PC-9 (cell line): Measurements from ENCODE around the gene DENND1A. TPM values are rescaled to one million over a fixed set of nuclear protein-coding genes. Genes with fewer than 3 reads are reported as not detected.
A peak's percentile ranks its signal among the peaks of the same experiment; 100 is the strongest.

ENCODE experiments used
- BruUV-seq: library from RNA; stranded (reverse); fragments of 400-500 nt; replicated peaks from 2 replicates; lab custom pipeline; 2021; lab: Mats Ljungman, UMichigan
- CTCF ChIA-PET: fragments of 300-600 bp; sonication (Branson Sonifier 250); formaldehyde crosslinking; loops from one replicate; lab custom pipeline; 2022; ENCODE audit warnings: antibody characterized with exemption; lab: Charles Lee
- POLR2A ChIA-PET: fragments of 300-600 bp; sonication (Branson Sonifier 250); formaldehyde crosslinking; loops from one replicate; lab custom pipeline; 2022; ENCODE audit warnings: antibody characterized with exemption; ENCODE audit not compliant: unreplicated experiment; lab: Charles Lee
- DNase-seq, 2 experiments: peaks; one replicate each; pipeline versions ENCODE4 v3.0.0 to v3.0.0-alpha.2; 2015 to 2022; ENCODE audit warnings: mixed read lengths in 1 of 2
- H2AFZ ChIP-seq: fragments of 200-600 bp; sonication (generic); 2 replicates; pipeline ENCODE4 v1.8.1; 2017; ENCODE audit warnings: antibody characterized with exemption
- H3F3A ChIP-seq: fragments of 200-600 bp; sonication (generic); 2 replicates; pipeline ENCODE4 v1.8.1; 2017; ENCODE audit warnings: antibody characterized with exemption, mild to moderate bottlenecking, low read depth; ENCODE audit not compliant: insufficient read depth
- H3K27ac ChIP-seq: fragments of 200-600 bp; sonication (generic); 2 replicates; pipeline ENCODE4 v1.6.1; 2016; ENCODE audit warnings: mixed run types
- H3K27me3 ChIP-seq: fragments of 200-600 bp; sonication (generic); 2 replicates; pipeline ENCODE4 v1.6.1; 2016; ENCODE audit warnings: low read depth, mixed run types; ENCODE audit not compliant: insufficient read depth
- H3K36me3 ChIP-seq: fragments of 200-600 bp; sonication (generic); 2 replicates; pipeline ENCODE4 v1.6.1; 2016; ENCODE audit warnings: low read depth, mixed run types
- H3K4me1 ChIP-seq: fragments of 200-600 bp; sonication (generic); replicated peaks from 2 replicates; pipeline ENCODE4 v1.6.1; 2016; ENCODE audit warnings: mixed run types; ENCODE audit not compliant: insufficient read depth
- H3K4me2 ChIP-seq: fragments of 200-600 bp; sonication (generic); 2 replicates; pipeline ENCODE4 v1.6.1; 2017; ENCODE audit warnings: mixed run types
- H3K4me3 ChIP-seq: fragments of 200-600 bp; sonication (generic); 2 replicates; pipeline ENCODE4 v1.6.1; 2016; ENCODE audit warnings: mixed run types
- H3K79me2 ChIP-seq: fragments of 200-600 bp; sonication (generic); 2 replicates; pipeline ENCODE4 v1.6.1; 2017; ENCODE audit warnings: low read depth, mixed run types
- H3K9me2 ChIP-seq: fragments of 200-600 bp; sonication (generic); 2 replicates; pipeline ENCODE4 v1.8.1; 2017; ENCODE audit warnings: mild to moderate bottlenecking; ENCODE audit not compliant: insufficient read depth
- H3K9me3 ChIP-seq: fragments of 200-600 bp; sonication (generic); 2 replicates; pipeline ENCODE4 v1.8.1; 2016; ENCODE audit warnings: low read depth; ENCODE audit not compliant: insufficient read depth
- H4K20me1 ChIP-seq: fragments of 200-600 bp; sonication (generic); 2 replicates; pipeline ENCODE4 v1.8.1; 2017; ENCODE audit not compliant: insufficient read depth
- EZH2 ChIP-seq: fragments of 200-600 bp; sonication (generic); IDR thresholded peaks from 2 replicates; pipeline ENCODE4 v1.8.0; 2017; ENCODE audit warnings: antibody characterized with exemption, low read depth
- intact Hi-C: fragments of 100-400 bp; cut with micrococcal nuclease; formaldehyde crosslinking; loops from one replicate; pipeline ENCODE4 v1.10.0; 2022; ENCODE audit not compliant: unreplicated experiment
- total RNA-seq: library from RNA; stranded (reverse); gene quantifications from 2 replicates; pipeline ENCODE4 v1.2.3, GENCODE V29; 2021
- TF ChIP-seq, protein P1 (sequence below): fragments of 200-600 bp; sonication (generic); conservative IDR thresholded peaks from 2 replicates; pipeline ENCODE4 v1.6.1; 2017; ENCODE audit warnings: mixed run types, antibody characterized with exemption, mild to moderate bottlenecking, moderate library complexity

The DENND1A gene
- total RNA-seq, 1 experiment from 2014 or later: 37.7 TPM

DNA sequence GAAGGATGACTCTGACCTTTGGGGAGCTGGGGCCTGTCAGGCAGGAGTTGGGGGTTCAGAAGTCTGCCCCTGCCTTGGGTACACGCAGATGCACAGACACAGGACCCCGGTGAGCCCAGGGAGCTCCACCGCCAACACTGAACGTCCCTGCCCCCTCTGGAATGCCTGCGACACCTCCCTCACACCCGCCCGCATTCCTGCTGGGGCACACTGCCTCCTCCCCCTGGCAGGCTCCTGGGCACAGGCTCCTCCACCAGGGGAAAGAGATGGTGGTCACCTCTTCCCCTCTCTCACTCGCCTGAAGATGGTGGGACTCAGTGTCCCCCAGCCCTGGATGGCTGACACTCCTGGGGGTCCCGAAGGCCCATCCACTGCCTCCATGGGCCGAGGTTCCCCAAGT, 561.9 kb downstream of the DENND1A start:
- Histone ChIP-seq H3K27ac (no peak overlapping the region), H3K9me3 (no peaks in the 10 kb centered on the region), H3K9me2 (no peaks in the 10 kb centered on the region), H3F3A (no peaks in the 10 kb centered on the region), H3K4me2 (no peak overlapping the region), H4K20me1 (no peaks in the 10 kb centered on the region), H3K79me2 (no peaks in the 10 kb centered on the region), H2AFZ (no peak overlapping the region), H3K27me3 (peaks cover 38% of the 10 kb centered on the region), H3K4me1 (no peaks in the 10 kb centered on the region), H3K36me3 (no peaks in the 10 kb centered on the region), H3K4me3 (no peak overlapping the region)
- intact Hi-C loops: no loop called here
- BruUV-seq: no TSS peak
- ChIA-PET CTCF (no interaction called here), POLR2A (interaction anchor here (0.5 kb wide), 1 partner anchor 455 kb away, joined by 19 read pairs; the partner anchor contains the start of gene ZBTB6)
- DNase-seq: peak in 1 of 2 experiments; percentile 57
- TF ChIP-seq, protein P1, sequence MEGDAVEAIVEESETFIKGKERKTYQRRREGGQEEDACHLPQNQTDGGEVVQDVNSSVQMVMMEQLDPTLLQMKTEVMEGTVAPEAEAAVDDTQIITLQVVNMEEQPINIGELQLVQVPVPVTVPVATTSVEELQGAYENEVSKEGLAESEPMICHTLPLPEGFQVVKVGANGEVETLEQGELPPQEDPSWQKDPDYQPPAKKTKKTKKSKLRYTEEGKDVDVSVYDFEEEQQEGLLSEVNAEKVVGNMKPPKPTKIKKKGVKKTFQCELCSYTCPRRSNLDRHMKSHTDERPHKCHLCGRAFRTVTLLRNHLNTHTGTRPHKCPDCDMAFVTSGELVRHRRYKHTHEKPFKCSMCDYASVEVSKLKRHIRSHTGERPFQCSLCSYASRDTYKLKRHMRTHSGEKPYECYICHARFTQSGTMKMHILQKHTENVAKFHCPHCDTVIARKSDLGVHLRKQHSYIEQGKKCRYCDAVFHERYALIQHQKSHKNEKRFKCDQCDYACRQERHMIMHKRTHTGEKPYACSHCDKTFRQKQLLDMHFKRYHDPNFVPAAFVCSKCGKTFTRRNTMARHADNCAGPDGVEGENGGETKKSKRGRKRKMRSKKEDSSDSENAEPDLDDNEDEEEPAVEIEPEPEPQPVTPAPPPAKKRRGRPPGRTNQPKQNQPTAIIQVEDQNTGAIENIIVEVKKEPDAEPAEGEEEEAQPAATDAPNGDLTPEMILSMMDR: no peak
- TF ChIP-seq EZH2: no peak

DNA sequence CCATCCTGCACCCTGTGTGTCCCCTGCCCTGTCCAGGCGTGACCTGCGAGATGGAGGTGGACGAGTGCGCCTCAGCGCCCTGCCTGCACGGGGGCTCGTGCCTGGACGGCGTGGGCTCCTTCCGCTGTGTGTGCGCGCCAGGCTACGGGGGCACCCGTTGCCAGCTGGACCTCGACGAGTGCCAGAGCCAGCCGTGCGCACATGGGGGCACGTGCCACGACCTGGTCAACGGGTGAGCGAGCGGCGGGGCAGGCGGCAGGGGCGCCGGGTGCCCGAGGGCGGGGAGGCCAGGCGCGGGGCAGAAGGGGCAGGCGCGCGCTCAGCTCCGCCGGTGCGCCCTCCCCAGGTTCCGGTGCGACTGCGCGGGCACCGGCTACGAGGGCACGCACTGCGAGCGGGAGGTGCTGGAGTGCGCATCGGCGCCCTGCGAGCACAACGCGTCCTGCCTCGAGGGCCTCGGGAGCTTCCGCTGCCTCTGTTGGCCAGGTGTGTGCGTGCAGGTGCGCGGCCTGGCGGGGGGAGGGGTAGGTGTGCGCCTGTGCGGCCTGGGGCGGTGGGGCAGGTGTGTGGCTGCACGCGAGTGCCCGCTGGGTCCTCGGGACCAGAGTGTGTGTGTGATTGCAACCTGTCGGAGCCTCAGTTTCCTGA, 563.9 kb downstream of the DENND1A start:
- no TSS peak for BruUV-seq
- no peaks in the 10 kb centered on the region for H4K20me1 ChIP-seq
- TF ChIP-seq EZH2: no peak
- TF ChIP-seq, protein P1: no peak
- no peaks in the 10 kb centered on the region for H3K9me2 ChIP-seq
- H3K4me3 ChIP-seq: no peak overlapping the region
- H3K27ac ChIP-seq: no peak overlapping the region
- intact Hi-C loops: no loop called here
- DNase-seq: no peak
- POLR2A ChIA-PET: no interaction called here
- CTCF ChIA-PET: interaction anchor here (0.7 to 1.2 kb wide), 2 partner anchors 11 to 17 kb away, joined by 3 read pairs; no protein-coding TSS in a partner anchor
- no peak overlapping the region for H2AFZ ChIP-seq
- H3K79me2 ChIP-seq: no peaks in the 10 kb centered on the region
- H3K27me3 ChIP-seq: peaks cover 36% of the 10 kb centered on the region
- no peaks in the 10 kb centered on the region for H3K9me3 ChIP-seq
- H3F3A ChIP-seq: no peaks in the 10 kb centered on the region
- H3K4me2 ChIP-seq: no peak overlapping the region
- H3K4me1 ChIP-seq: no peaks in the 10 kb centered on the region
- H3K36me3 ChIP-seq: no peaks in the 10 kb centered on the region

DNA sequence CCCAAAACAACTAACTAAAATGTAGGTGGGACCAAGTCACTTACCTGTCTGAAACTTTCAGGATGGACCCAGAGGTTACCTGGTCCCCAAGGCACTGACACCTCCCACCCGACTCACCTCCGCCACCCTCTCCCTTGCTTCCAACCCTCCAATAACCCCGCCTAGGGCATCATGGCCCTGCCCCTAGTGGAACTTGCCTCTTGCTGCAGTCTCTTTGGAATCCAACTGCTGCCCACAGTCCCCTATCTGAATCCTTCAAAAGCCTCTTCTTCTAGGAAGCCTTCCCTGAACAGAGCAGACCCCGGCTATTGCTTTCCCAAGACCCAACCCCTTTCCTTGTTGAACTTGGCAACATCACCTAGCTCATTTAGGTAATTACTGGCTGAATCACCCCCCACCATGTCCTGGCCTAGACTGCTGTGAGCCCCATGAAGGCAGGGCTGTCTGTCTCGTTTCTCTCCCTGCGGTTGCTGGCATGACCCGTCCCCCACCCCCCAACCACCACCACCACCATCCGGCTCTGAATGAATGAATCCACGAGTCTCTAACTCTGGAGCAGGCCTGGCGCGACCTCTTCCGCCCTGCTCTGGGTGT, 564.5 kb downstream of the DENND1A start:
- no TSS peak for BruUV-seq
- intact Hi-C loops: no loop called here
- H3K9me2 ChIP-seq: no peaks in the 10 kb centered on the region
- TF ChIP-seq, protein P1: peak; percentile 52; the same call in 1 of the 2 replicates
- no peak for TF ChIP-seq EZH2
- no peak overlapping the region for H2AFZ ChIP-seq
- DNase-seq: no peak
- H3K4me3 ChIP-seq: no peak overlapping the region
- ChIA-PET CTCF (no interaction called here), POLR2A (no interaction called here)
- no peaks in the 10 kb centered on the region for H3K4me1 ChIP-seq
- no peak overlapping the region for H3K4me2 ChIP-seq
- H3K27me3 ChIP-seq: peaks cover 36% of the 10 kb centered on the region
- no peaks in the 10 kb centered on the region for H4K20me1 ChIP-seq
- H3K27ac ChIP-seq: no peak overlapping the region
- H3F3A ChIP-seq: no peaks in the 10 kb centered on the region; the same call in 1 of the 2 replicates
- no peaks in the 10 kb centered on the region for H3K79me2 ChIP-seq
- no peaks in the 10 kb centered on the region for H3K9me3 ChIP-seq
- no peaks in the 10 kb centered on the region for H3K36me3 ChIP-seq
